GM18498 (cell line): ENCODE data around the gene AREG.

Source experiments
- ATAC-seq: cut with Tn5 transposase; IDR thresholded peaks from one replicate; pipeline ENCODE4 v1.9.1; 2021; ENCODE audit warnings: mild to moderate bottlenecking, moderate library complexity; ENCODE audit not compliant: unreplicated experiment

The AREG gene

GRCh38 chr4:74504212-74504611 lies 59.3 kb downstream of the AREG start:
- no peak for ATAC-seq
